GM19240 (cell line): Measurements from ENCODE around the gene CPNE9.

ENCODE experiments used
- DNase-seq: peaks from one replicate; pipeline ENCODE4 v3.0.0; 2011; ENCODE audit warnings: low spot score; ENCODE audit not compliant: insufficient read length

Gene CPNE9

GRCh38 chr3:9777694-9778021, 74.0 kb downstream of the CPNE9 start:
- no peak for DNase-seq

GRCh38 chr3:9778143-9779074, 74.8 kb downstream of the CPNE9 start:
- no peak for DNase-seq

DNA sequence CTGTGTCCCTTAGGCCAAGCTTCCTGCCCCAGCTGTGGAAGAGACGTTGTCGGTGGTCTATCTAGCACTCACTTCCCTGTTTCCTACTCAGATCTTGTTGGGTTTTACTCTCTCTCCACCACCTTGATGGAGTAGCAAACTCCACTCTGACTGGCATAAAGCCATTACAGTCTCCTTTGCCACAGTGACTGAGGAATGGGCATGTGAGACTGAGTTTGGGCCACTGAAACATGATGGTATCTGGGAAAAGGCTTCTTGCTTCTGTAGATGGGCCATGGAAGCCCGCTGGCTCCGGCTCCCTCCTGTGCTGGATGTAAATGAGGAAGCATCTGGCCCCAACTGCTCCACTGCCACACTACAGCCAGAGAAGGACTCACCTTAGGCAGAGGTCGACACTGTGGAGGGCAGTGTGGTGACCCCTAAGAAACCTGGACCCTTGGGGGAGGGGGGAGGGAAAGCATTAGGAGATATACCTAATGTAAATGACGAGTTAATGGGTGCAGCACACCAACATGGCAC, 75.5 kb downstream of the CPNE9 start:
- no peak for DNase-seq
